ENCODE results near the gene ADCK2.

DNA sequence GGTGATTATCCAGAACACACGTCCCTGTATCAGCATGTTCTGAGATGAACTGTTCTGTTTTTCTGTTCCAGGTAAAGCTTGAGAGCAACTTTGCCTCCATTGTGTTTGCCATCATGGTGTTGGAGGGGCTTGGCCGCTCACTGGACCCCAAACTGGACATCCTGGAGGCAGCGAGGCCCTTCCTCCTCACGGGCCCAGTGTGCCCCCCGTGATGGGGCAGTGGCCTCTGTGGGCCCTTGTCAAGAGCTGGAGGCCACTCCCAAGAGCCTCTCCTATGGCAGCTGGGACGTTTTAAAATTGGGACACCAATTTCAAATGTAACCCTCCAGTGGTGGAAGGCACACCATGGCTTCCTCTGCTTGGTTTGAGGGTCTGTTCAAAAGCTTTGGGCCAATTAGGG is 21.8 kb downstream of the ADCK2 start:
- TF ChIP-seq, protein P1, sequence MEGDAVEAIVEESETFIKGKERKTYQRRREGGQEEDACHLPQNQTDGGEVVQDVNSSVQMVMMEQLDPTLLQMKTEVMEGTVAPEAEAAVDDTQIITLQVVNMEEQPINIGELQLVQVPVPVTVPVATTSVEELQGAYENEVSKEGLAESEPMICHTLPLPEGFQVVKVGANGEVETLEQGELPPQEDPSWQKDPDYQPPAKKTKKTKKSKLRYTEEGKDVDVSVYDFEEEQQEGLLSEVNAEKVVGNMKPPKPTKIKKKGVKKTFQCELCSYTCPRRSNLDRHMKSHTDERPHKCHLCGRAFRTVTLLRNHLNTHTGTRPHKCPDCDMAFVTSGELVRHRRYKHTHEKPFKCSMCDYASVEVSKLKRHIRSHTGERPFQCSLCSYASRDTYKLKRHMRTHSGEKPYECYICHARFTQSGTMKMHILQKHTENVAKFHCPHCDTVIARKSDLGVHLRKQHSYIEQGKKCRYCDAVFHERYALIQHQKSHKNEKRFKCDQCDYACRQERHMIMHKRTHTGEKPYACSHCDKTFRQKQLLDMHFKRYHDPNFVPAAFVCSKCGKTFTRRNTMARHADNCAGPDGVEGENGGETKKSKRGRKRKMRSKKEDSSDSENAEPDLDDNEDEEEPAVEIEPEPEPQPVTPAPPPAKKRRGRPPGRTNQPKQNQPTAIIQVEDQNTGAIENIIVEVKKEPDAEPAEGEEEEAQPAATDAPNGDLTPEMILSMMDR (IDR thresholded peaks at IDR 0.05) = no peak
- no peak for TF ChIP-seq ZFX (IDR thresholded peaks at IDR 0.05; ENCODE audit: borderline replicate concordance)

Measured in 22Rv1 (cell line).